Neuronal stem cell (in vitro differentiated cells): ENCODE results near the gene TMEM91.

Experiments
- DNase-seq: peaks from one replicate; pipeline ENCODE4 v3.0.0-alpha.2; 2013; ENCODE audit warnings: low spot score
- H2AFZ ChIP-seq: one replicate; pipeline ENCODE4 v1.6.1; 2013; ENCODE audit warnings: mild to moderate bottlenecking, low read length, inconsistent platforms
- H2AK5ac ChIP-seq: 2 replicates; pipeline ENCODE4 v1.6.1; 2013; ENCODE audit warnings: low read depth, mild to moderate bottlenecking, inconsistent platforms, low read length, moderate library complexity, mixed read lengths
- H2BK120ac ChIP-seq: 2 replicates; pipeline ENCODE4 v1.6.1; 2013; ENCODE audit warnings: low read depth, mild to moderate bottlenecking, inconsistent platforms, low read length, moderate library complexity, mixed read lengths
- H2BK12ac ChIP-seq: one replicate; pipeline ENCODE4 v1.6.1; 2013; ENCODE audit warnings: low read length, inconsistent platforms
- H2BK15ac ChIP-seq: 2 replicates; pipeline ENCODE4 v1.6.1; 2013; ENCODE audit warnings: mild to moderate bottlenecking, low read length, inconsistent platforms, mixed read lengths
- H2BK5ac ChIP-seq: one replicate; pipeline ENCODE4 v1.6.1; 2013; ENCODE audit warnings: inconsistent platforms, mild to moderate bottlenecking, low read length, moderate library complexity
- H3K14ac ChIP-seq: one replicate; pipeline ENCODE4 v1.6.1; 2013; ENCODE audit warnings: low read length, inconsistent platforms
- H3K18ac ChIP-seq: 2 replicates; pipeline ENCODE4 v1.6.1; 2013; ENCODE audit warnings: low read length, inconsistent platforms
- H3K23ac ChIP-seq: 2 replicates; pipeline ENCODE4 v1.6.1; 2013; ENCODE audit warnings: low read depth, mild to moderate bottlenecking, mixed read lengths, low read length, inconsistent platforms; ENCODE audit not compliant: poor library complexity
- H3K27ac ChIP-seq: replicated peaks from 3 replicates; pipeline ENCODE4 v1.5.1; 2013; ENCODE audit warnings: low read length, inconsistent platforms
- H3K27me3 ChIP-seq, 3 experiments: 2 replicates each; pipeline ENCODE4 v1.6.1; 2013; ENCODE audit warnings: low read length in 3 of 3, mild to moderate bottlenecking in 2 of 3, inconsistent platforms in 1 of 3, low read depth in 1 of 3, mixed read lengths in 1 of 3, moderate library complexity in 1 of 3; ENCODE audit not compliant: control insufficient read depth in 3 of 3, insufficient read depth in 3 of 3
- H3K36me3 ChIP-seq, 2 donors: replicated peaks in 1 of 2; 2 replicates each; pipeline ENCODE4 v1.6.1; 2013; ENCODE audit warnings: low read length in 2 of 2; ENCODE audit not compliant: control insufficient read depth in 2 of 2, insufficient read depth in 2 of 2
- H3K4ac ChIP-seq: 2 replicates; pipeline ENCODE4 v1.6.1; 2013; ENCODE audit warnings: inconsistent platforms, mild to moderate bottlenecking, low read length, moderate library complexity
- H3K4me1 ChIP-seq, 2 donors: 1 replicate in 1 of 2; 2 replicates in 1 of 2; pipeline ENCODE4 v1.6.1; 2013; ENCODE audit warnings: low read length in 2 of 2, low read depth in 1 of 2; ENCODE audit not compliant: control insufficient read depth in 2 of 2, insufficient read depth in 1 of 2
- H3K4me2 ChIP-seq: one replicate; pipeline ENCODE4 v1.6.1; 2013; ENCODE audit warnings: mild to moderate bottlenecking, low read length, inconsistent platforms; ENCODE audit not compliant: insufficient read depth, poor library complexity, severe bottlenecking
- H3K4me3 ChIP-seq, 2 donors: 2 replicates each; pipeline ENCODE4 v1.5.1; 2013; ENCODE audit warnings: low read length in 2 of 2, mild to moderate bottlenecking in 2 of 2, inconsistent platforms in 1 of 2, moderate library complexity in 1 of 2
- H3K79me1 ChIP-seq: one replicate; pipeline ENCODE4 v1.6.1; 2013; ENCODE audit warnings: low read depth, mild to moderate bottlenecking, inconsistent platforms, low read length, moderate library complexity
- H3K9ac ChIP-seq: one replicate; pipeline ENCODE4 v1.6.1; 2013; ENCODE audit warnings: mild to moderate bottlenecking, low read depth, low read length, inconsistent platforms; ENCODE audit not compliant: poor library complexity
- H3K9me3 ChIP-seq, 2 donors: replicated peaks in 1 of 2; 2 replicates each; pipeline versions ENCODE3 to v1.6.1; 2013; ENCODE audit warnings: low read length in 2 of 2, mild to moderate bottlenecking in 2 of 2, inconsistent platforms in 1 of 2, low read depth in 1 of 2, mixed read lengths in 1 of 2, moderate library complexity in 1 of 2; ENCODE audit not compliant: control insufficient read depth in 2 of 2, insufficient read depth in 1 of 2
- H4K8ac ChIP-seq: one replicate; pipeline ENCODE4 v1.6.1; 2013; ENCODE audit warnings: low read depth, mild to moderate bottlenecking, inconsistent platforms, low read length, moderate library complexity
- H4K91ac ChIP-seq: one replicate; pipeline ENCODE4 v1.6.1; 2013; ENCODE audit warnings: low read length, low read depth, mild to moderate bottlenecking, inconsistent platforms; ENCODE audit not compliant: poor library complexity
- WGBS, 2 donors: extraction: QIAGEN DNeasy Blood & Tissue Kit; methylation state at CpG; one replicate each; pipeline ENCODE4 v1.1.7; 2013; ENCODE audit warnings: missing lambda C conversion rate in 2 of 2, mixed read lengths in 1 of 2; ENCODE audit not compliant: insufficient read length in 2 of 2, insufficient replicate concordance in 1 of 2; ENCODE audit errors: extremely low coverage in 2 of 2; 5-methylcytosine and 5-hydroxymethylcytosine counted together

Gene TMEM91

DNA sequence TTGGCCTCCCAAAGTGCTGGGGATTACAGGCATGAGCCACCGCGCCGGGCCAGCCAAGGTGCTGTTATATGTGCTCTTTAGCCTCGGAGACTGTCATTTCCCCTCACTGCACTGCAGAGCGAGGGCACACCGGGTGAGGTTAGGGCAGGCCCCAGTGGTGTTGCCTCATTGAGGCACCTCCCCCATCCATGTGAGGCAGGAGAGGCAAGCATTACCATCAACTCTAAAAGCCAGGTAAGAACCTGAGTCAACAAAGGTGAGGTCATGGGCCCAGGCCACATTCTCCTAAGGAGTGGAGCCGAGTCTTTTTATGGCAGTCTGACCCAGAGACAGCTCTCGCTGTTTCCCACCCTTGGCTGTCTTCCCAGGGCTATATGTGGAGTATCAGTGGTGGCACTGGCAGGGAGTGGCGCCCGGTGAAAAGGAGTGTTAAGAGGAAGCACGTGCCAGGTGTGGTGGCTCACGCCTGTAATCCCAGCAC, 39.9 kb downstream of the TMEM91 start:
- Histone ChIP-seq H3K79me1 (peaks cover 1% of the 10 kb centered on the region), H2BK120ac (no peak overlapping the region), H2BK15ac (no peak overlapping the region), H3K9ac (no peak overlapping the region), H3K4me2 (no peak overlapping the region), H3K4ac (no peak overlapping the region), H2BK5ac (no peak overlapping the region), H3K27ac (no peak overlapping the region), H3K18ac (no peak overlapping the region), H3K27me3 (no peaks in the 10 kb centered on the region), H3K36me3 (peaks cover 31 to 56% of the 10 kb centered on the region in 2 donors), H2AK5ac (no peak overlapping the region), H2BK12ac (no peak overlapping the region), H4K8ac (no peak overlapping the region), H3K4me1 (no peaks in the 10 kb centered on the region), H3K23ac (no peak overlapping the region), H3K14ac (no peak overlapping the region), H4K91ac (no peak overlapping the region), H3K4me3 (no peak overlapping the region), H2AFZ (no peak overlapping the region), H3K9me3 (peaks cover 0 to 2% of the 10 kb centered on the region in 2 donors)
- no peak for DNase-seq
- WGBS, 2 donors: no CpG with 5 or more reads among the region's 12 CpGs

DNA sequence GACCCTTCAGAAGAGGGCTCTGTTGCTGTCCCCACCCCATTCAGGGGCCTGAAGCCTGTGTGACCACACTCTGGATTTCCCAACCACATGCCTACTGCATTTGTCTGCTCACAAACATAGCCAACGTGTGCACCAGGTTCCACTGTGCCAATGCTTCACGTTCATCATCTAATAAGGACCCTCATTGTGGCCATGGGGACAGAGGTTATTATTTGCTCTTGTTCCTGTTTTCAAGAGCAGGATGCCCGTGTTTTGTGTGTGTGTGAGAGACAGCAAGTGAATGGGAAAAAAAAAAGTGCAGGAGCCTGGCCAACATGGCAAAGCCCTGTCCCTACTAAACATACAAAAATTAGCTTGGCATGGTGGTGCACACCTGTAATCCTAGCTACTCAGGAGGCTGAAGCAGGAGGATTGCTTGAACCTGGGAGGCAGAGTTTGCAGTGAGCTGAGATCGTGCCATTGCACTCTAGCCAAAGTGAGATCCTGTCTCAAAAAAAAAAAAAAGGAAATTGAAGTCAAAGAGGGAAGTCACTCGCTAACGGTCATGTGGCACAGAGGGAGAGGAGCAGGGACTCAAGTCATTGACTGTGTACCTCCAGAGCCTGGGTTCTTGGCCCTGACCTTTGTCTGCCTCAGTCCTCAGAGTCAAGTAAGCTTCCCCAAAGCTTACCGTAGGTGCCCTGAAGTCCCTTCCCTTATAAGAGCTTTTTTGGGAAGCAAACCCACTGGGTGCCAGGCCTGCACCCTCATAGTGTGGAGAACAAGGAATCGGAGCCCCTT, 44.0 kb downstream of the TMEM91 start:
- Histone ChIP-seq H3K9me3 (peaks cover 0 to 2% of the 10 kb centered on the region in 2 donors), H3K9ac (no peak overlapping the region)

DNA sequence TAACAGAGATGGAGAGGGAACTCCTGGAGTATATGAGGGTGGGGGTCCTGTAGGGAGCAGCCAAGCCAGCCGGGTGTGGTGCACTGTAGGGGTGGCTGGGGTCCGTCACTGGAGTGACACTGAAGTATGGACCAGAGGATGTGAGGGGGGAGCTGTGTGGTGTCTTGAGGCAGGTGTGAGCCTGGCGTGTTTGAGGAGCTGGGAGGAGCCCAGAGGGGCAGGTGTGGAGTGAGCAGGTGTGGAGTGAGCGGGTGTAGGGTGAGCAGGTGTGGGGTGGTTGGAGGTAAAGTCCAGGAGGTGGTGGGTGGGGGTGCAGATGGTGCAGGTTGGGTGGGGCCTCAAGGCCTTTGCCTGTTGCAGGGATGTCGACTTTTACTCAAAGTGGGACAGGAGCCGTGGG, 45.0 kb downstream of the TMEM91 start:
- Histone ChIP-seq H3K23ac (no peak overlapping the region), H3K4me2 (no peak overlapping the region), H2BK15ac (no peak overlapping the region), H4K8ac (no peak overlapping the region), H3K4me1 (no peaks in the 10 kb centered on the region), H3K9ac (no peak overlapping the region), H3K36me3 (peaks cover 29 to 59% of the 10 kb centered on the region in 2 donors), H3K27ac (no peak overlapping the region), H3K4ac (no peak overlapping the region), H3K18ac (no peak overlapping the region), H2AK5ac (no peak overlapping the region), H3K9me3 (peaks cover 0 to 2% of the 10 kb centered on the region in 2 donors), H2AFZ (no peak overlapping the region), H3K27me3 (no peaks in the 10 kb centered on the region), H2BK120ac (no peak overlapping the region), H3K4me3 (no peak overlapping the region), H4K91ac (no peak overlapping the region), H3K14ac (no peak overlapping the region), H2BK12ac (no peak overlapping the region), H2BK5ac (no peak overlapping the region), H3K79me1 (peaks cover 5% of the 10 kb centered on the region)
- no CpG with 5 or more reads among the region's 6 CpGs for WGBS, 2 donors
- DNase-seq: no peak

More for the DNA sequence above, 44.0 kb downstream of the TMEM91 start:
- Histone ChIP-seq H4K91ac (no peak overlapping the region), H3K14ac (peak overlapping the region; percentile 12), H2AK5ac (no peak overlapping the region), H2BK5ac (no peak overlapping the region), H3K36me3 (peaks cover 27 to 59% of the 10 kb centered on the region in 2 donors), H3K27ac (no peak overlapping the region), H3K18ac (no peak overlapping the region), H3K23ac (no peak overlapping the region), H3K27me3 (no peaks in the 10 kb centered on the region), H3K4me2 (no peak overlapping the region), H2AFZ (no peak overlapping the region), H2BK15ac (no peak overlapping the region), H3K4me3 (no peak overlapping the region), H2BK120ac (no peak overlapping the region), H3K4ac (no peak overlapping the region), H4K8ac (no peak overlapping the region), H2BK12ac (no peak overlapping the region), H3K4me1 (no peaks in the 10 kb centered on the region), H3K79me1 (peaks cover 5% of the 10 kb centered on the region)
- no peak for DNase-seq
- WGBS, 2 donors: no CpG with 5 or more reads among the region's 8 CpGs

DNA sequence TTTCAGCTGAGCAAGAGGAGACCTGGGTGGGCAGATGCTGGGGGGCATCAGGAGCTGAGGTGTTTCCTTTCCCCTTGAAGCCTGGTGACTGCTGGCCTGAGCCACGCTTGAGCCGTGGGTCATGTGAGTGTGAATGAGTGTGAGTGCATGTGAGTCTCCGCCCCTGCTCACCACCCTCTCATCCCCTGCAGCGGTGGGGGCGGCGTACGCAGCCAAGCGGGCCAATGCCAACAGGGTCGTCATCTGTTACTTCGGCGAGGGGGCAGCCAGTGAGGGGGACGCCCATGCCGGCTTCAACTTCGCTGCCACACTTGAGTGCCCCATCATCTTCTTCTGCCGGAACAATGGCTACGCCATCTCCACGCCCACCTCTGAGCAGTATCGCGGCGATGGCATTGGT, 45.6 kb downstream of the TMEM91 start:
- no peak overlapping the region for H3K14ac ChIP-seq
- H2BK120ac ChIP-seq: no peak overlapping the region
- H4K8ac ChIP-seq: no peak overlapping the region
- peaks cover 0 to 2% of the 10 kb centered on the region in 2 donors for H3K9me3 ChIP-seq
- H3K4ac ChIP-seq: no peak overlapping the region
- H3K79me1 ChIP-seq: peaks cover 5% of the 10 kb centered on the region
- H3K23ac ChIP-seq: peak overlapping the region; percentile 17
- no peaks in the 10 kb centered on the region for H3K27me3 ChIP-seq
- H2AFZ ChIP-seq: no peak overlapping the region
- H2AK5ac ChIP-seq: no peak overlapping the region
- WGBS, 2 donors: no CpG with 5 or more reads among the region's 20 CpGs
- H4K91ac ChIP-seq: no peak overlapping the region
- no peak overlapping the region for H2BK15ac ChIP-seq
- H2BK12ac ChIP-seq: no peak overlapping the region
- H3K36me3 ChIP-seq: peaks cover 29 to 55% of the 10 kb centered on the region in 2 donors
- DNase-seq: no peak
- peaks cover 2 to 6% of the 10 kb centered on the region in 2 donors for H3K4me1 ChIP-seq
- no peak overlapping the region for H3K4me3 ChIP-seq
- no peak overlapping the region for H3K27ac ChIP-seq
- no peak overlapping the region for H3K4me2 ChIP-seq
- H3K18ac ChIP-seq: no peak overlapping the region
- no peak overlapping the region for H3K9ac ChIP-seq
- no peak overlapping the region for H2BK5ac ChIP-seq
